Urinary bladder (tissue), 4 donors: ENCODE data around the gene GJA8. TPM values are rescaled to one million over a fixed set of nuclear protein-coding genes. Genes with fewer than 3 reads are reported as not detected.
"Not testable (repeated sequence)": the region's sequence is repeated elsewhere in the genome, so short reads cannot be mapped to it uniquely, and the experiment has no call there.

ENCODE experiments used
- DNase-seq: peaks from one replicate; pipeline ENCODE4 v3.0.0-alpha.2; 2015; ENCODE audit errors: extremely low spot score
- H3K27ac ChIP-seq: one replicate; pipeline ENCODE4 v1.5.1; 2013; ENCODE audit warnings: low read depth, mild to moderate bottlenecking, moderate library complexity
- H3K36me3 ChIP-seq: one replicate; pipeline ENCODE4 v1.6.1; 2013; ENCODE audit warnings: mild to moderate bottlenecking, moderate library complexity; ENCODE audit not compliant: insufficient read depth
- H3K4me1 ChIP-seq: one replicate; pipeline ENCODE4 v1.6.1; 2013; ENCODE audit warnings: mild to moderate bottlenecking, moderate library complexity; ENCODE audit not compliant: insufficient read depth
- H3K4me3 ChIP-seq: one replicate; pipeline ENCODE4 v1.5.1; 2013; ENCODE audit warnings: low read depth, low read length
- WGBS: extraction: QIAGEN DNeasy Blood & Tissue Kit; methylation state at CpG from one replicate; pipeline ENCODE4 v1.1.7; 2013; 5-methylcytosine and 5-hydroxymethylcytosine counted together
- polyA plus RNA-seq: library from polyadenylated mRNA; stranded (reverse); fragments of 200-250 nt; gene quantifications from one replicate; pipeline ENCODE4 v1.2.3, GENCODE V29; 2013
- total RNA-seq: library from RNA; depleted of rRNA; stranded (reverse); fragments of >200 nt; gene quantifications from one replicate; pipeline ENCODE4 v1.2.3, GENCODE V29; 2014
- donor health status: healthy with polysubstance abuse.
- donor health status: healthy.

GJA8 gene
- total and polyA plus RNA-seq, 2 donors: not detected

DNA sequence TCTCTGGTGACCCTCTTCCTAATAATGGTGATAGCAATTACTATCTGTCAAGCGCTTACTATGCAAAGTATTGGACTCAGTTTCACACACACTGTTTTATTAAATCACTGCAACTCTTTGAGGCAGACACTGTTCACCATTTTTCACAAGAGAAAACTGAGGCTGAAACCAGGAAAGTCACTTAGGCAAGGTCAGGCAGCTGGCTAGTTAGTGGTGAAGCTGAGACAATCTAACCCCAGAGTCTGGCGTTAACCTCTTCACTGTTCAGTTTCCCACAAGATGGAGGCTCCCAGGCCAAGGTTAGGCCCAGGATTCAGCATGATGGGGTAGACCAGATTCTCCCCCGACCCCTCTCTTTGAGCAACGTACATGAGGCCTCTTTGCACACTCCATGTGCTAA lies 4.8 kb upstream of the GJA8 start:
- no peak overlapping the region for H3K27ac ChIP-seq
- WGBS: 89% methylated on average over 4 of the region's 4 CpGs
- no peak overlapping the region for H3K4me3 ChIP-seq
- no peaks in the 10 kb centered on the region for H3K4me1 ChIP-seq
- no peak for DNase-seq
- no peaks in the 10 kb centered on the region for H3K36me3 ChIP-seq

DNA sequence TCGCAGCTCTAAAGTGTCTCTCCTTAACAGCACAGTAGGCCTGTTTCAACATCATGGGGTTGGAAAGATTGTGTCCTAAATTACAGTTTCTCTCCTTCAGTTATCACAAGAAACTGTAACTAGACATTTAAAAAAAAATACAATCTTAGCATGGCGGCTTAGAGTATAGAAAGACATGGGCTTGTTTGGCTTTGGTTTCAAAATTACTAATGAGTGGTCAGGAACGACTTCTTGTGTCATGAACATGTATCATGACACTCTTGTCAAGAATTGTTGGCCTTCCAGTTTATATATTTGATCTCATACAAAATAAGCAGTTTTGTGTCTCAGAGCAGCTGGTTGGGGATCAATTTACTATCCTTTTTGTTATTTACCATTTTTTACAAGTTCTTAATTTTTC lies 2.1 kb downstream of the GJA8 start:
- Histone ChIP-seq H3K4me3 (no peak overlapping the region), H3K27ac (no peak overlapping the region), H3K36me3 (no peaks in the 10 kb centered on the region), H3K4me1 (no peaks in the 10 kb centered on the region)
- 82% methylated on average over 3 of the region's 3 CpGs for WGBS
- DNase-seq: no peak

DNA sequence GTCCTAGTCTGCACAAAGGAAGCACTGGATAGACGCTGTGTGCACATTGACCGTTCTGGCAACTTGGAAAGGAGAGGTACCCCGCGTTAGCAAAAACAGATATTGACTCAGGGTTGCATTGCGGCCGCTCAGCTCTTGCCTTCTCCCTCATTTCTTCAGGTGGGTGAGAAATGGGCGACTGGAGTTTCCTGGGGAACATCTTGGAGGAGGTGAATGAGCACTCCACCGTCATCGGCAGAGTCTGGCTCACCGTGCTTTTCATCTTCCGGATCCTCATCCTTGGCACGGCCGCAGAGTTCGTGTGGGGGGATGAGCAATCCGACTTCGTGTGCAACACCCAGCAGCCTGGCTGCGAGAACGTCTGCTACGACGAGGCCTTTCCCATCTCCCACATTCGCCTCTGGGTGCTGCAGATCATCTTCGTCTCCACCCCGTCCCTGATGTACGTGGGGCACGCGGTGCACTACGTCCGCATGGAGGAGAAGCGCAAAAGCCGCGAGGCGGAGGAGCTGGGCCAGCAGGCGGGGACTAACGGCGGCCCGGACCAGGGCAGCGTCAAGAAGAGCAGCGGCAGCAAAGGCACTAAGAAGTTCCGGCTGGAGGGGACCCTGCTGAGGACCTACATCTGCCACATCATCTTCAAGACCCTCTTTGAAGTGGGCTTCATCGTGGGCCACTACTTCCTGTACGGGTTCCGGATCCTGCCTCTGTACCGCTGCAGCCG lies 5.4 kb downstream of the GJA8 start:
- H3K4me3 ChIP-seq: no peak overlapping the region
- WGBS: 95% methylated on average over 44 of the region's 44 CpGs
- no peaks in the 10 kb centered on the region for H3K36me3 ChIP-seq
- DNase-seq: no peak
- H3K4me1 ChIP-seq: no peaks in the 10 kb centered on the region
- no peak overlapping the region for H3K27ac ChIP-seq

DNA sequence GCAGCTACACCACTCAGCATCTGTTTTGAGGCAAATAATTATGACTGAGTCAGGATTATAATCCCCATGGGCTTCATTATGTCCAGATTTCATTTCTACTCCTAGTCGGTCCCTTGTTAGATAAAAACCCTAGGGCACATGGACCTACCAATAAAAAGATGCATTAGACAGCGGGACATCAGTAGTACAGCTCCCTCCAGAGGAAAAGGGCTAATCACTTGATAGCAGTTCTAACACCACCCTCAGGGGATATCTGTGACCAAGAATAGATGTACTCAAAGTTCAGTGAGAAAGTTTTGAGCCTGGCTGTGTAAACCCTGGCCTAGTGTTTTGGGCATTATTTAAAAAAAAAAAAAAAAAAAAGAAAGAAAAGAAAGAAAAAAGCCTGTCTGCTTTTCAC lies 10.0 kb downstream of the GJA8 start:
- Histone ChIP-seq H3K4me3 (no peak overlapping the region), H3K36me3 (no peaks in the 10 kb centered on the region), H3K27ac (no peak overlapping the region), H3K4me1 (no peaks in the 10 kb centered on the region)
- no peak for DNase-seq
- 35% methylated on average over 2 of the region's 2 CpGs for WGBS

DNA sequence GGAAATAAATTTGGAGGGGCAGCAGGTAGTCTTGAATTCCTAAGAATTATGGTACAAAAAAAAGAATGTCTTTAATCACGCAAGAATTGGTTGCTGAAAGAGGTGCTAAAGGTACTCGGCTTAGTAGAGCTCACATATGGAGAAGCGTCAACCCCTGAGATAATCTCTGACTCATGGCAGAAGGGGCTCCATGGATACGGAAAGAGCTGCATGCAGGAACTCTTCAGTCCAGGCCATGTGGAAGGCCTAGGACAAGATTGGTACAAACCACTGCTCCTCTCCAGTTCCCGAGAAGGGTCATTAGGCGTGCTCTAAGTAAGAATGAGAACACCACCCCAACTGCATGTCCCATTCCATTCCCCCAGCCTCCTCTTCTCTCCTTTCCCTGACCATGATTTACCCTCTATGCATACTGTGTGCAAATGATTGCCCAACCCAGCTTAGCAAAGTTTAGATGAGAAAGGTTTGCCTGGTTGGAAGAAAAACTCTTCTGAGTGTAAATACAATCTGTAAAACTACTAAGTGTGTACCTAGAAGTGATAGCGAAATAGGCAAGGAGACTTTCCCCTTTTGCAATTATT lies 10.9 kb downstream of the GJA8 start:
- Histone ChIP-seq H3K36me3 (no peaks in the 10 kb centered on the region), H3K27ac (no peak overlapping the region), H3K4me3 (no peak overlapping the region), H3K4me1 (no peaks in the 10 kb centered on the region)
- no peak for DNase-seq
- WGBS: 83% methylated on average over 7 of the region's 7 CpGs

DNA sequence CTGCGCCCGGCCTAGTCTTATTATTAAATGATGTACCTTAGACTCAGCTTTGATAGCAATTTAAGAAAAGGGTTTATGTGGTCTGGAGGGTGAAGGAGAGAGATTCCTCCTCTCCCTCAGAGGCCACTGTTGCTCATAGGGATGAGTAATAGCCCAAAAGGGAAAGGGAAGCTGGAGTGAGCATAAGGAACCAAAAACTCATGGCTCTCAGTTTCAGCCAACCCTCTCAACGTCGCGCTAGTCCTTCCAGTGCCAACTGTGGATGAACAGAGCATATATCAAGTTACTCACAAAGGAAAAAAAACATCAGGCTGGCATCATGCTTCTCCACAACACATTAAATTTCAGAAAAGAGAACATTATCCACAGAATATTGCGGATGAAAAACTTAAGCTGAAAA lies 17.3 kb downstream of the GJA8 start:
- H3K36me3 ChIP-seq: no peaks in the 10 kb centered on the region
- H3K27ac ChIP-seq: no peak overlapping the region
- no peaks in the 10 kb centered on the region for H3K4me1 ChIP-seq
- WGBS: 91% methylated on average over 6 of the region's 6 CpGs
- no peak for DNase-seq
- H3K4me3 ChIP-seq: no peak overlapping the region

DNA sequence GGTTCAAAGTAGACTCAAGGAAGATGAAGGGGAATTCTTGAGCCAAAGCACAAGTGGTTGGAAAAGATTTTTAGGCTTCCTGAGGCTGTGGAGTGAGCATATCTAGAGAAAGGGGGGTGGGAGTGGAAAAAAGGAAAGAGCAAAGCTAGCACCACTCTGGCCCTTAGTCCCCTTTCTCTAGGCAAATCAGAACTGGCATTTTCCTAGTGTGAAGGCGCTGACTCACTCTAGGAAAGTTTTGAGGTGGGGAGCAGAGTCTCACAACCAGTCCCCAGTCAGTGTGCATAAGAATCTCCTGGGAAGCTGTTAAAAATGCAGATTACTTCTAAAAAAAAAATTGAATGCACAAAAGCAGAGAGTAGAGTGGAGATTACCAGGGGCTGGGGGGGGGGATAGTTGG lies 22.2 kb downstream of the GJA8 start:
- H3K4me1 ChIP-seq: no peaks in the 10 kb centered on the region
- no peak for DNase-seq
- no peak overlapping the region for H3K4me3 ChIP-seq
- 83% methylated on average over 1 of the region's 1 CpG for WGBS
- no peak overlapping the region for H3K27ac ChIP-seq
- H3K36me3 ChIP-seq: no peaks in the 10 kb centered on the region

DNA sequence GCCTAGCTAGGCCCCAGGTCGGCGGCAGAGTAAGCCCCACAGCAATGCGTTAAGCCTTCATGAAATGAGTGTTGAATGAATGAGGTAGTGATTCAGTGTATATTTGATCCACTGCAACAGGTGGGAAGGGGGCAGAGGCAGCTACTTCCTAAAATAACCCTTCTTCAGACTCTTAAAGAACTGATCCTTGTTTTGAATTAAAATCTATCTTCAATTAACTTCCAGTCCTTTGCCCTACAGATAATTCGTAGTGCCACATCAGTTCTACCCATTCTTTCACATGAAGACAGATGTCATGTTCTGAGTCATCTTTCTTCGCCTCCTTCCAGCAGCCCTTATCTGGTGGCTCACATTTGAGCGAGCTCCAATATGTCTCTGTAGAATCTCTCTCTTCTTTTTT lies 24.6 kb downstream of the GJA8 start:
- 98% methylated on average over 4 of the region's 6 CpGs for WGBS
- DNase-seq, H3K27ac ChIP-seq: not testable (repeated sequence)

DNA sequence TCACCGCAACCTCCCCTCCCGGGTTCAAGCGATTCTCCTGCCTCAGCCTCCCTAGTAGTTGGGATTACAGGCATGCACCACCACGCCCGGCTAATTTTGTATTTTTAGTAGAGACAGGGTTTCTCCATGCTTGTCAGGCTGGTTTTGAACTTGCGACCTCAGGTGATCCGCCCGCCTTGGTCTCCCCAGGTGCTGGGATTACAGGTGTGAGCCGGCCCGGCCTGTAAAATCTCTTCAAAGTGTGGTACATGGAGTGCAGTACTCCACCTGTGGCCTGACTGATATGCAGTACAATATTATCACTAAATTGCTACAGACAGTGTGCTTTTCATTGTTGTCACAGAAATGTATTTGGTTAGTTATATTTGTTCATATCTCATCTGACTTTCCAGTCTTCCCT lies 25.1 kb downstream of the GJA8 start:
- not testable (repeated sequence) for H3K36me3 ChIP-seq, DNase-seq, H3K27ac ChIP-seq, H3K4me3 ChIP-seq, H3K4me1 ChIP-seq
- 99% methylated on average over 3 of the region's 10 CpGs for WGBS

More for the DNA sequence above, 24.6 kb downstream of the GJA8 start:
- H3K36me3 ChIP-seq, H3K4me3 ChIP-seq, H3K4me1 ChIP-seq: not testable (repeated sequence)

DNA sequence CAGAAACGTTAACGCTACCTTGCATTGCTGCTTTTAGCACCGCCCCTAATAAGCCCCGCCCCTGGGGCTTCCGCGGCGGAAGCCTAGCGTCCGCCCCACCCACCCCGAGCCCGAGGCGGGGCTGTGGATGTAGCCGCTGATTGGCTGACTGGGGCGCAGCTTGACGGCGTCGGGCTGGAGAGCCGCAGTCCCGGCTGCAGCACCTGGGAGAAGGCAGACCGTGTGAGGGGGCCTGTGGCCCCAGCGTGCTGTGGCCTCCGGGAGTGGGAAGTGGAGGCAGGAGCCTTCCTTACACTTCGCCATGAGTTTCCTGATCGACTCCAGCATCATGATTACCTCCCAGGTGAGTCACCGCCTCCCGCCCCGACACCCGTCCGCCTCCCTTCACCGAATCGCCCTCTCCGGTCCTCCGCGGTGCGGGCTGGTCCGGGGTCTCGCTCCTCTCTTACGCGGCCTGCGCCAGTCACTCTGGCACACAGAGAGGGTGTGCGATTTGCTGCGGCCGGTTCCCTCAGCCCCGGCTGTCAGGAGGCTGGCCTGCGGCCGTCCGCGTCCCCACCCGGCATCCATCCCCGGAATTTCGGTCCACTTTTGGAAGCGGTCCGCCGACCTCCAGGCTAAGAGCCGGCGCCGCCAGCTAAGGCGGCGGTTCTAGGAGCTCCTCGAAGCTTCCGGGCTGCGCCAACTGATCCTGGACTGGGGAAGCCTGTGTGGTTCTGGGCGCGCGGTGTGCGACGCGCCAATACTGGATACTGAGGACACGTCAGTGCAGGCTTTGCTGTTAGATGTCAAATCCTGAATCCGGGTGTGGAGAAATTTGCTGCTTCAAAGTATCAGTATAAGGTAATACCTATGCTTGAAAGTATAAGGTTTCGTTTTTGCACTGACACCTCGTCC lies 25.9 kb downstream of the GJA8 start, which contains the start of gene GPR89B:
Gene GPR89B, plus strand, starts transcription at position 185 of the 897 bp plus-strand sequence. Its CDS starts 117 bp downstream, at position 302.
- WGBS: under 1% methylated on average over 54 of the region's 72 CpGs
- H3K27ac ChIP-seq: peak within 1 kb of the TSS; percentile 79
- peak within 1 kb of the TSS; percentile 82 for H3K4me3 ChIP-seq
- H3K4me1 ChIP-seq, H3K36me3 ChIP-seq: not testable (repeated sequence)
- DNase-seq: peak; percentile 48

DNA sequence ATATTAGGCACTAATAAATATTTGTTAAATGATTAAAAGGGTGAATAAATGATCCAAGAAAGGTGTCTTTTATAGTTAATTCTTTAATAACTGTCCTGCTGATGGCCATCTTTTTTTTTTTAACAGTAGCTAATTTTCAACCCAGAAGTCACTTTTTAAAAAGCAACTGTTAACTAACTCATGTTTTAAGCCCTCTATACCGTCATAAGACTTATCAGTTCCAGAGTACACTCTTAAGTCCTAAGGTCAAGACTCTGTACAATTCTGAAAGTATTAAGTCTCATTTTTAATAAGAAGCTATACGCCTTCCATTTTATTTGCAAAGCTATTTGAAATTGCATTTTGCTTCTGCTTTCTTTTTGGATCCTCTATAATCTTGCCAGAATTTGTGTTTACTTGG lies 28.5 kb downstream of the GJA8 start:
- H3K4me1 ChIP-seq, H3K27ac ChIP-seq, DNase-seq, H3K4me3 ChIP-seq, H3K36me3 ChIP-seq: not testable (repeated sequence)
- WGBS: 91% methylated on average over 2 of the region's 2 CpGs

DNA sequence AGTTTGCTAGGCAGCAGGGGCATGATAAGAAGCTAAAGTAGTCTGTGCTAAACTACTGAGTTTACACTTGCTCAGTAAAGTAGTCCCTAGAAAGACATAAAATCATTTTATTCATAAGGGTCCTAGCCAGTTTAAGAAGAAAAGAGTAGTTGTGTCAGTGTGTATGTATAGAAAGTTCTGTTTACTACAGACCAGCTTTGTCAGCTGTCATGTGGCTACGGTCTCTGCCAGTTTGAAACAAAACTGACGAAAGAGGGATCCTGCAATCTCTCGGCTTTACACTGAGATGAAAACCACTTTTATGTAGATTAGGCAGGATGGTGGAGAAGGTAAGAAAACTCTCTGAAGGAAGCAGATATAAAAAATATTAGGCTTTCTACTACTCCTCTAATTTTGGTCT lies 32.7 kb downstream of the GJA8 start:
- 86% methylated on average over 3 of the region's 3 CpGs for WGBS
- not testable (repeated sequence) for H3K36me3 ChIP-seq, H3K27ac ChIP-seq, H3K4me3 ChIP-seq, DNase-seq, H3K4me1 ChIP-seq

DNA sequence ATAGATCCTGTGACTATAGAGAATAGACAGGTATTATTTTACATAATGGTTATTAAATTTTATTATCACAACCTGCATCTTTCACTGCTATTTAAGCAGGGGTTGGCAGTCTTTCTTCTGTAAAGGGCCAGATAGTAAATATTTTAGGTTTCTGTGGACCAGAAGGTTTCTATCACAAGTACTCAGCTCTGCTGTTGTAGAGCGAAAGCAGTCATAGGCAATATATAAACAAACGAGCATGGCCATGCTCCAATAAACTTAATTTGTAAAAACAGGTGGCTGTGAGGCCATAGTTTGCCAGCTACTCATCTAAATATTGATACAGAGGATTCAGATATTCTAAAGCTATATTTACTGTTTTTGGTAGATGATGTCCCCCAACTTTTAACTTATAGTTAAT lies 37.9 kb downstream of the GJA8 start:
- H3K4me3 ChIP-seq, H3K27ac ChIP-seq, DNase-seq, H3K4me1 ChIP-seq, H3K36me3 ChIP-seq: not testable (repeated sequence)
- WGBS: 60% methylated on average over 2 of the region's 2 CpGs

DNA sequence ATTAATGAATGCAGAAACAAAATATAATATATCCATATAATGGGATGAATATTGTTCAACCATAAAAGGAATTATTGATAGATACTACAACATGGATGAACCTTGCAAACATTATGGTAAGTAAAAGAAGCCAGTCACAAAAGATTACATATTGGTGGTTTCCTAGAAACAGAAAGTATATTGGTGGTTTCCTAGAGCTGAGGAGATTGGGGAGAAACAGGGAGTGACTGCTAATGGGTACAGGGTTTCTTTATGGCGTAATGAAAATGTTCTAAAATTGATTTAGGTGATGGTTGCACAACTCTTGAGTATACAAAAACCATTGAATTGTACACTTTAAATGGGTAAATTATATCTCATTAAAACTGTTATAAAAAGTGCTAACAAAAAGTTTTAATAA lies 40.0 kb downstream of the GJA8 start:
- DNase-seq, H3K4me1 ChIP-seq, H3K4me3 ChIP-seq, H3K27ac ChIP-seq, H3K36me3 ChIP-seq: not testable (repeated sequence)
- no CpG with 5 or more reads among the region's 1 CpG for whole genome bisulfite sequencing
